Breast epithelium (tissue), 4 donors: Measurements from ENCODE around the gene OR8A1. TPM values are rescaled to one million over a fixed set of nuclear protein-coding genes. Genes with fewer than 3 reads are reported as not detected.

Experiments
- DNase-seq, 2 donors: peaks; one replicate each; pipeline ENCODE4 v3.0.0-alpha.2; 2019; ENCODE audit warnings: low spot score in 2 of 2
- H3K27ac ChIP-seq, 2 donors: fragments of 200-600 bp; sonication (generic) in 1 of 2; one replicate each; pipeline ENCODE4 v1.5.1; 2016 to 2019; ENCODE audit warnings: mild to moderate bottlenecking in 1 of 2
- H3K27me3 ChIP-seq, 2 donors: fragments of 200-600 bp; sonication (generic) in 1 of 2; one replicate each; pipeline versions ENCODE4 v1.5.1 to v1.6.0; 2017 to 2019; ENCODE audit warnings: control low read depth in 1 of 2, mild to moderate bottlenecking in 1 of 2
- H3K36me3 ChIP-seq: fragments of 200-600 bp; one replicate; pipeline ENCODE4 v1.5.1; 2019
- H3K4me1 ChIP-seq, 2 donors: fragments of 200-600 bp; sonication (generic); one replicate each; pipeline ENCODE4 v1.5.1; 2016 to 2019; ENCODE audit warnings: control low read depth in 1 of 2
- H3K4me3 ChIP-seq, 3 donors: fragments of 200-600 bp; sonication (generic); 1 replicate in 2 of 3; 2 replicates in 1 of 3; pipeline ENCODE4 v1.5.1; 2016 to 2019; ENCODE audit warnings: mild to moderate bottlenecking in 3 of 3, moderate library complexity in 2 of 3
- H3K9me3 ChIP-seq, 2 donors: fragments of 200-600 bp; sonication (generic) in 1 of 2; one replicate each; pipeline ENCODE4 v1.5.1; 2016 to 2019; ENCODE audit warnings: control low read depth in 1 of 2
- POLR2A ChIP-seq: fragments of 450-650 bp; IDR thresholded peaks from one replicate; pipeline ENCODE4 v1.6.1; 2016; ENCODE audit warnings: antibody characterized with exemption, mild to moderate bottlenecking, moderate library complexity
- POLR2AphosphoS5 ChIP-seq, 3 donors: sonication (generic); formaldehyde crosslinking; IDR thresholded peaks; one replicate each; pipeline ENCODE4 v1.6.1; 2017; ENCODE audit warnings: antibody characterized with exemption in 3 of 3
- intact Hi-C: fragments of 100-400 bp; cut with DNase I; formaldehyde crosslinking; loops from one replicate; pipeline ENCODE4 v1.15.1; 2023; ENCODE audit warnings: low total_unique reads
- total RNA-seq, 3 donors: library from RNA; depleted of rRNA; stranded (reverse); fragments of >200 nt; gene quantifications; one replicate each; pipeline ENCODE4 v1.1.0, GENCODE V29; 2016
- TF ChIP-seq, protein P1 (sequence below), 3 donors: fragments of 450-650 bp; IDR thresholded peaks; one replicate each; pipeline ENCODE4 v1.5.1; 2016 to 2017; ENCODE audit warnings: antibody characterized with exemption in 3 of 3, mild to moderate bottlenecking in 3 of 3, moderate library complexity in 3 of 3

The OR8A1 gene
- total RNA-seq, 3 donors from 2014 or later = not detected

- H3K4me1 ChIP-seq = no peaks in the 10 kb centered on the region
- no peak for DNase-seq
- H3K9me3 ChIP-seq = no peaks in the 10 kb centered on the region
- peaks cover 0 to 7% of the 10 kb centered on the region in 2 donors for H3K27me3 ChIP-seq
- no peaks in the 10 kb centered on the region for H3K36me3 ChIP-seq
- intact Hi-C loops = no loop called here
- TF ChIP-seq POLR2AphosphoS5 (IDR thresholded peaks at IDR 0.05) (no peak), POLR2A (no peak)
- TF ChIP-seq, protein P1, sequence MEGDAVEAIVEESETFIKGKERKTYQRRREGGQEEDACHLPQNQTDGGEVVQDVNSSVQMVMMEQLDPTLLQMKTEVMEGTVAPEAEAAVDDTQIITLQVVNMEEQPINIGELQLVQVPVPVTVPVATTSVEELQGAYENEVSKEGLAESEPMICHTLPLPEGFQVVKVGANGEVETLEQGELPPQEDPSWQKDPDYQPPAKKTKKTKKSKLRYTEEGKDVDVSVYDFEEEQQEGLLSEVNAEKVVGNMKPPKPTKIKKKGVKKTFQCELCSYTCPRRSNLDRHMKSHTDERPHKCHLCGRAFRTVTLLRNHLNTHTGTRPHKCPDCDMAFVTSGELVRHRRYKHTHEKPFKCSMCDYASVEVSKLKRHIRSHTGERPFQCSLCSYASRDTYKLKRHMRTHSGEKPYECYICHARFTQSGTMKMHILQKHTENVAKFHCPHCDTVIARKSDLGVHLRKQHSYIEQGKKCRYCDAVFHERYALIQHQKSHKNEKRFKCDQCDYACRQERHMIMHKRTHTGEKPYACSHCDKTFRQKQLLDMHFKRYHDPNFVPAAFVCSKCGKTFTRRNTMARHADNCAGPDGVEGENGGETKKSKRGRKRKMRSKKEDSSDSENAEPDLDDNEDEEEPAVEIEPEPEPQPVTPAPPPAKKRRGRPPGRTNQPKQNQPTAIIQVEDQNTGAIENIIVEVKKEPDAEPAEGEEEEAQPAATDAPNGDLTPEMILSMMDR (IDR thresholded peaks at IDR 0.05) = no peak
- H3K27ac ChIP-seq = no peak overlapping the region
- H3K4me3 ChIP-seq = no peak overlapping the region
Observed at GRCh38 chr11:124610295-124610694, 40.5 kb downstream of the OR8A1 start.

GRCh38 chr11:124611064-124611463 lies 41.3 kb downstream of the OR8A1 start, which contains the start of gene PANX3:
Gene PANX3, plus strand, starts transcription at chr11:124611428. Its CDS starts 129 bp downstream, at chr11:124611557.
- H3K4me3 ChIP-seq = no peak within 1 kb of the TSS
- H3K36me3 ChIP-seq = no peaks in the 10 kb centered on the region
- H3K27ac ChIP-seq = no peak within 1 kb of the TSS
- DNase-seq = no peak
- no peaks in the 10 kb centered on the region for H3K4me1 ChIP-seq
- peaks cover 0 to 9% of the 10 kb centered on the region in 2 donors for H3K27me3 ChIP-seq
- intact Hi-C loops = no loop called here
- H3K9me3 ChIP-seq = no peaks in the 10 kb centered on the region
- TF ChIP-seq POLR2AphosphoS5 (IDR thresholded peaks at IDR 0.05) (no peak), POLR2A (no peak)
- TF ChIP-seq, protein P1 (IDR thresholded peaks at IDR 0.05) = no peak

DNA sequence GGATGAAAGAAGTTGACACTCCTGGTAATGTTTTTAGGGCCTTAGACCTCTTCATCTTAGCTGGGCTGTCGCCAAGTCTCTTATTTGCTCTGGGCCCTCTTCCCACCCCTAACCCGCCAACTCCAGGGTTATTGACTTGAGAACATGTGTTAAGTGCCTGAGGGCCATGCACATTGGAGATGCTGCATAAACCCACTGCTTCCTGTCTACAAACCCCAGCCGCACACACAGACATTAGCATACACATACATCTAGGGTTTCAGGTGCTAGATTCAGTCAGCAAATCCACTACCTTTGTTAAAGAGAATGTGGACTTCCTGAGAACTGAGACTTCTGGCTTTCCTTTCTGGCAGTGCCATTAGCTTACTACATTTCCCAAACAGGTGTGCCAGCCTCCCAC lies 42.2 kb downstream of the OR8A1 start:
- Histone ChIP-seq H3K9me3 (no peaks in the 10 kb centered on the region), H3K4me3 (no peak overlapping the region), H3K36me3 (no peaks in the 10 kb centered on the region), H3K27me3 (peaks cover 0 to 9% of the 10 kb centered on the region in 2 donors), H3K27ac (no peak overlapping the region), H3K4me1 (no peaks in the 10 kb centered on the region)
- no peak for TF ChIP-seq POLR2AphosphoS5 (IDR thresholded peaks at IDR 0.05)
- TF ChIP-seq POLR2A = no peak
- TF ChIP-seq, protein P1 (IDR thresholded peaks at IDR 0.05) = no peak
- DNase-seq = no peak
- intact Hi-C loops = no loop called here

DNA sequence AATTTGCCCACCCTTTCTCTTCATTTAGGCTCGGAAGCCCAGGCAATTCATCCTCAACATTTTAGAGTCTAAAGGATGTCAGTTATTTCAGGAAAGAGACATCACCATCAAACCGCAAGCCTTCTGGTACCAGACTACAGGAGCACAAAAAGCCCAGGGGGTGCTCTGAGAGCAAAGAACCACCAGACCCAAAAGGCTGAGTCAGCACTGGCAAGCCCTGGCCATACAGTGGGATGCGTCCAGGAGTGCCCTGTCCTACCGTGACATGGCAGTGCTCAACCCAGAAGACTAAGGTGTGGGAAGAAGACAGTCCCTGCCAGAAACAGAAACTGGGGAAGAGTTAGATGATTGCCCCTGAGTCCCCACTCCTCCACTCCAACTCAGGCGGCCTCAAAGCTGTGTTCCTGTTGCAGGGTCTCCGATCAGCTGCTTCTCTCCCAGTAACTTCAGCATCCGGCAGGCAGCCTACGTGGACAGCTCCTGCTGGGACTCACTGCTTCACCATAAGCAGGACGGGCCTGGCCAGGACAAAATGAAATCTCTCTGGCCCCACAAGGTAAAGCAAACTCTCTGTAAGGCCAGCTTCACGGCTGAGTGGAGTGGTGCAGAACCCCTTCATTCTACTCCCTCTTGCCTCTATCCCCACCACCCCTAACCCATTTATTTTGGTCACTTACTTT lies 42.9 kb downstream of the OR8A1 start:
- Histone ChIP-seq H3K36me3 (no peaks in the 10 kb centered on the region), H3K9me3 (no peaks in the 10 kb centered on the region), H3K4me3 (no peak overlapping the region), H3K27ac (no peak overlapping the region), H3K27me3 (peaks cover 0 to 9% of the 10 kb centered on the region in 2 donors), H3K4me1 (no peaks in the 10 kb centered on the region)
- intact Hi-C loops = no loop called here
- TF ChIP-seq POLR2A = no peak
- TF ChIP-seq, protein P1 (IDR thresholded peaks at IDR 0.05) = no peak
- no peak for TF ChIP-seq POLR2AphosphoS5 (IDR thresholded peaks at IDR 0.05)
- no peak for DNase-seq

GRCh38 chr11:124618863-124619262 lies 49.1 kb downstream of the OR8A1 start:
- Histone ChIP-seq H3K27ac (no peak overlapping the region), H3K4me1 (peaks cover 0 to 3% of the 10 kb centered on the region in 2 donors), H3K36me3 (no peaks in the 10 kb centered on the region), H3K27me3 (peaks cover 0 to 9% of the 10 kb centered on the region in 2 donors), H3K9me3 (no peaks in the 10 kb centered on the region), H3K4me3 (no peak overlapping the region)
- intact Hi-C loops = no loop called here
- DNase-seq = no peak
- TF ChIP-seq POLR2AphosphoS5 (IDR thresholded peaks at IDR 0.05) (no peak), POLR2A (no peak)
- TF ChIP-seq, protein P1 (IDR thresholded peaks at IDR 0.05) = no peak

Other genes with a start within 250 kb of the OR8A1 start
- not detected for gene OR8D2, start 249.8 kb upstream of the OR8A1 start, total RNA-seq
- not detected for gene OR8B2, start 185.5 kb upstream of the OR8A1 start, total RNA-seq
- gene OR8B3, start 171.0 kb upstream of the OR8A1 start, total RNA-seq = not detected
- not detected for gene OR8B4, start 145.1 kb upstream of the OR8A1 start, total RNA-seq
- not detected for gene OR8B8, start 124.3 kb upstream of the OR8A1 start, total RNA-seq
- gene OR8B12, start 26.3 kb upstream of the OR8A1 start, total RNA-seq = not detected
- gene PANX3, start 41.4 kb downstream of the OR8A1 start, total RNA-seq = not detected
- gene TBRG1, start 52.9 kb downstream of the OR8A1 start, total RNA-seq = 10 to 100 TPM; 34.7 to 49.0 (median 34.9) TPM
- gene SIAE, start 103.7 kb downstream of the OR8A1 start, total RNA-seq = 10 to 100 TPM; 12.5 to 17.0 (median 14.9) TPM
- 10 to 100 TPM in 1 of 3 donors, 1 to 10 TPM in 2; 2.9 to 15.2 (median 9.8) TPM for gene SPA17, start 103.9 kb downstream of the OR8A1 start, total RNA-seq
- under 1 TPM; 0.33 to 0.48 (median 0.44) TPM for gene NRGN, start 169.9 kb downstream of the OR8A1 start, total RNA-seq
- 10 to 100 TPM in 1 of 3 donors, 1 to 10 TPM in 1, not detected in 1; 8.8 to 20.5 TPM for gene VSIG2, start 182.3 kb downstream of the OR8A1 start, total RNA-seq
- gene ESAM, start 192.3 kb downstream of the OR8A1 start, total RNA-seq = 10 to 100 TPM; 11.6 to 38.7 (median 19.8) TPM
- gene MSANTD2, start 230.4 kb downstream of the OR8A1 start, total RNA-seq = 10 to 100 TPM; 10.9 to 34.2 (median 27.2) TPM